Activated naive CD8-positive, alpha-beta T cell treated with anti-CD3 and anti-CD28 coated beads, Interleukin-2, amount 50 U/mL, for 24 hours (primary cell): ENCODE data around the gene SLC35C1.
A peak's percentile ranks its signal among the peaks of the same experiment; 100 is the strongest.
"Not testable (repeated sequence)": the region's sequence is repeated elsewhere in the genome, so short reads cannot be mapped to it uniquely, and the experiment has no call there.

Source experiments
- ATAC-seq: fragments of 150-1000 bp; cut with Tn5 transposase; one replicate; pipeline ENCODE4 v1.10.0; 2021
- DNase-seq: peaks from one replicate; pipeline ENCODE4 v3.0.0; 2021
- H3K27ac Mint-ChIP-seq: one replicate; pipeline ENCODE4 v1.8.0; 2021; ENCODE audit warnings: mild to moderate bottlenecking, mixed read lengths
- H3K27me3 Mint-ChIP-seq: one replicate; pipeline ENCODE4 v1.8.0; 2021; ENCODE audit warnings: mixed read lengths
- H3K36me3 Mint-ChIP-seq: one replicate; pipeline ENCODE4 v1.8.0; 2021; ENCODE audit warnings: low read depth, mixed read lengths
- H3K4me1 Mint-ChIP-seq: one replicate; pipeline ENCODE4 v1.8.0; 2021; ENCODE audit warnings: mixed read lengths
- H3K4me3 Mint-ChIP-seq: one replicate; pipeline ENCODE4 v1.8.0; 2021; ENCODE audit warnings: mild to moderate bottlenecking, moderate library complexity, mixed read lengths
- H3K9me3 Mint-ChIP-seq: one replicate; pipeline ENCODE4 v1.8.0; 2021; ENCODE audit warnings: mixed read lengths

The SLC35C1 gene

GRCh38 chr11:45839204-45839603 lies 34.3 kb downstream of the SLC35C1 start:
- ATAC-seq (no peak), DNase-seq (no peak)
- Mint-ChIP-seq H3K27me3 (no peaks in the 10 kb centered on the region), H3K27ac (no peak overlapping the region), H3K4me3 (no peak overlapping the region), H3K4me1 (peaks cover 15% of the 10 kb centered on the region), H3K36me3 (no peaks in the 10 kb centered on the region), H3K9me3 (no peaks in the 10 kb centered on the region)

GRCh38 chr11:45840251-45840650 lies 35.3 kb downstream of the SLC35C1 start:
- H3K36me3 Mint-ChIP-seq, H3K27ac Mint-ChIP-seq, DNase-seq, H3K9me3 Mint-ChIP-seq, H3K4me3 Mint-ChIP-seq, ATAC-seq, H3K27me3 Mint-ChIP-seq: not testable (repeated sequence)
- peaks cover 11% of the 10 kb centered on the region for H3K4me1 Mint-ChIP-seq

DNA sequence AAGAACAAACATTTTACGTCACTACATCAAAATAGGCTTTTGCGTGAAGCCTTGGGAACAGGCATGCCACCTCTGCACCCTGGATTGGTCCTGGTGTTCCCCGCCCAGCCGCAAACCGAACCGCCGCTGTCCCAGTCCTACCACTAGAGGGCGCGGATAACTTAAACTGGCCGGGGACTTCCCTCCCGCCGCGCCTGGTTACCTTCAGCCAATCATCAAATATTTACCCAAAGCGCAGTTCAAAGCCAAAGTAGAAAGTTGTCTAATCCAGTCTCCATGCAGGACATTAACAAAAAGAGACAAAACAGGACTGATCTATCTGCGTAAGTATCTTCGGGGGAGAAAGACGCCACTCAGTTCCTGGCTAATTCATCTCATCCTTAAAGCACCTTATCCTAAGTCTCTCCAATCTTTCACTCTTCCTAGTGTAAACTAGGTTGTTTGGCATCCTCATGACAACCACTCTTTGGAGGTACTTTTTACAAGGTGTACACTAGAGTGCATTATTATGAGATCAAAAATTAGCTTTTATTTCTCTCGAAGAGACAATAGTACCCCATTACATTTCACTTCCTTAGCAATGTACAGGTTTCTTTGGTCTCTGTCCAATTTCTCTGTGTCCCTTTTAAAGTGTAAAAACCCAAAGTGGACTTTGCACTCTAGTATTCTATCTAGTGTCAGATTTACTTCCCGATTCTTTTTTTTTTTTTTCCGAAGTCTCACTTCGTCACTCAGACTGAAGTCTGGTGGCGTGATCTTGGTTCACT lies 38.4 kb downstream of the SLC35C1 start:
- DNase-seq (peak; percentile 89), ATAC-seq (peak; percentile 34)
- no peak overlapping the region for H3K27ac Mint-ChIP-seq
- H3K36me3 Mint-ChIP-seq = no peaks in the 10 kb centered on the region
- H3K9me3 Mint-ChIP-seq = no peaks in the 10 kb centered on the region
- peak overlapping the region; percentile 39 for H3K4me3 Mint-ChIP-seq
- H3K27me3 Mint-ChIP-seq = no peaks in the 10 kb centered on the region
- peaks cover 22% of the 10 kb centered on the region for H3K4me1 Mint-ChIP-seq

GRCh38 chr11:45844822-45845578 lies 40.1 kb downstream of the SLC35C1 start:
- no peaks in the 10 kb centered on the region for H3K9me3 Mint-ChIP-seq
- H3K4me1 Mint-ChIP-seq = peaks cover 35% of the 10 kb centered on the region
- no peak overlapping the region for H3K4me3 Mint-ChIP-seq
- no peaks in the 10 kb centered on the region for H3K36me3 Mint-ChIP-seq
- no peaks in the 10 kb centered on the region for H3K27me3 Mint-ChIP-seq
- H3K27ac Mint-ChIP-seq = no peak overlapping the region
- no peak for ATAC-seq
- no peak for DNase-seq

DNA sequence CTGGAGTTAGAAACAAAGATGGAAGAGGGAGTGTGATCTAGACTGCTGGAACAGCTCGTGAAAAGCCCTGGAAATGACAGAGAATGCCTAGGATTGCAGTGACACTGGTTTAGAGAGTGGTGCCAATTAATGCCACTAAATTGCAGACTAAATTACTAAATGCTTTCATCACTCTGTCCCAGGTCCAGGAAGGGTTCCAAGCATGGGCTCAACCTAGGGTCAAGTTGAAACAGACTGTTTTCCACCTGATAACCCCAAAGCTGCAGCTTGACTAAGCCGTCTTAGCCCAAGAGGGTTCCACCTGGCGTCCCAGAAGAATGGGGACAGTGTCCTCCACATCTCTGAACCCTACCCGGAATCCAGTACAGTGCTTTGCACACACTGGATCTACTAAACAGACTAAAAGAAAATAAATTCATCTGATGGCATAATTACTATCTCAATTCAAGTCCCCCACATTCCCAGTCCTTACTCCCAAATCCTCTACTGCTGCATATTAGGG lies 41.3 kb downstream of the SLC35C1 start:
- H3K4me3 Mint-ChIP-seq = peak overlapping the region; percentile 82
- no peaks in the 10 kb centered on the region for H3K9me3 Mint-ChIP-seq
- H3K4me1 Mint-ChIP-seq = peaks cover 42% of the 10 kb centered on the region
- no peak for ATAC-seq
- no peaks in the 10 kb centered on the region for H3K27me3 Mint-ChIP-seq
- H3K36me3 Mint-ChIP-seq = no peaks in the 10 kb centered on the region
- no peak overlapping the region for H3K27ac Mint-ChIP-seq
- DNase-seq = no peak

DNA sequence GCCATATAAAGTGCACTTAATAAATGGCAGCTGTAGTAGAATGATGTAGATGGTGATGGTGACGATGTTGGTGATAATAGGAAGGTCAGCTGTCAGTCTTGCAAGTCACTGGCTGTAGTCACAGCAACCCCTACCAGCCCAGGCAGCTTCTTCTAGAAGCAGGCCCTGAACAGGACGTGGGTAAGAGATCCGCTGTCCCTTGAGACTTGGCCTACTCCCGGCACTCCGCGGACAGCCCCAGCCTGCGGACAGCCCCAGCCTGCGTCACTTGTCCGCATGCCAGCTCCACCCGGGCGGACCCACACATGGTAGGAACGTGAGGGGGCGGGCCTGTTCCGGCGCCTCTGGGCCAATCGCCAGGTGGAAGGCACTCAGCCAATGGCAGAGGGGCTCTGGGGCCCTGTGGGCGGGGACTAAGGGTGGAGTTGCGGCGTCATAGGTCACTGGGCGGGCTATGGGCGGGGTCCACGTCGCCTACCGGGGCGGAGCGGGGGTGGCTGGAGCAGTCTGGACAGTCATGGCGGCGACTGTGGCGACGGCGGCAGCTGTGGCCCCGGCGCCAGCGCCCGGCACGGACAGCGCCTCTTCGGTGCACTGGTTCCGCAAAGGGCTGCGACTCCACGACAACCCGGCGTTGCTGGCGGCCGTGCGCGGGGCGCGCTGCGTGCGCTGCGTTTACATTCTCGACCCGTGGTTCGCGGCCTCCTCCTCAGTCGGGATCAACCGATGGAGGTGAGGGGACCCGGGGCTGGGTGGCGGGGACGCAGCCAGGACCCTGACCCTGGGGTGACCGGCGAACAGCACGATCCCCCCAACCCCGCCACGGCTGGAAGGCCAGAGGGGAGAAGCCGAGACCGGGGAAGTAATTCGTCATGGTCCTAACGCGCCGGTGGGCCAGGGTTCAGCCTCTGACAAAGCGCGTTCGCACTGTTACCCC lies 42.3 kb downstream of the SLC35C1 start, which contains the start of gene CRY2:
CRY2 (plus strand) TSS at position 502 of the 937 bp plus-strand sequence; CDS start at position 518, 16 bp downstream.
- ATAC-seq (peak; percentile 94), DNase-seq (peak; percentile 100)
- Mint-ChIP-seq H3K9me3 (no peaks in the 10 kb centered on the region), H3K4me3 (peak within 1 kb of the TSS; percentile 82), H3K4me1 (peaks cover 45% of the 10 kb centered on the region), H3K27ac (peak within 1 kb of the TSS; percentile 65), H3K27me3 (no peaks in the 10 kb centered on the region), H3K36me3 (no peaks in the 10 kb centered on the region)

DNA sequence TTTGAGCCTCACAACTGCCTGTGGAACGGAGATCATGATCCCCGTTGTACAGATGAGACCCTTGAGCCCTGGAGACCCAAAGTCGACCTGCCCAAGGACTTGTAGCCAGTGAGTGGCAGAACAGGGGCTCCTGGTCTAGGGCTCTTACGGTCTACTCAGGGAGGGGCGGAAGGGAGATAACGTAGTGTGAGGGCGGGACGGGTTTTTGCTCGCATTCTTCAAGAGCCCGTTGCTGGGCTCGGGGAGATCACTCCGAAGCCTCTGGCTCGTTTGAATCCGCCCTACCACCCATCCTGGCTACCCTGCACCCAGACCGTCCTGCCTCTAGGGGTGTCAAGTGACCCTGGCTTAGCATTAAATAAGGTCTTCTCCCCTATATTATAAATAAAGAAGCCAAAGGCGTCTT lies 43.0 kb downstream of the SLC35C1 start:
- ATAC-seq (peak; percentile 33), DNase-seq (peak; percentile 43)
- Mint-ChIP-seq H3K9me3 (no peaks in the 10 kb centered on the region), H3K4me3 (peak overlapping the region; percentile 82), H3K4me1 (peaks cover 49% of the 10 kb centered on the region), H3K36me3 (no peaks in the 10 kb centered on the region), H3K27ac (peak overlapping the region; percentile 37), H3K27me3 (no peaks in the 10 kb centered on the region)

GRCh38 chr11:45848654-45849081 lies 43.7 kb downstream of the SLC35C1 start:
- Mint-ChIP-seq H3K4me3 (peak overlapping the region; percentile 82), H3K4me1 (peaks cover 41% of the 10 kb centered on the region), H3K9me3 (no peaks in the 10 kb centered on the region), H3K27me3 (no peaks in the 10 kb centered on the region), H3K27ac (no peak overlapping the region), H3K36me3 (no peaks in the 10 kb centered on the region)
- DNase-seq (no peak), ATAC-seq (no peak)

DNA sequence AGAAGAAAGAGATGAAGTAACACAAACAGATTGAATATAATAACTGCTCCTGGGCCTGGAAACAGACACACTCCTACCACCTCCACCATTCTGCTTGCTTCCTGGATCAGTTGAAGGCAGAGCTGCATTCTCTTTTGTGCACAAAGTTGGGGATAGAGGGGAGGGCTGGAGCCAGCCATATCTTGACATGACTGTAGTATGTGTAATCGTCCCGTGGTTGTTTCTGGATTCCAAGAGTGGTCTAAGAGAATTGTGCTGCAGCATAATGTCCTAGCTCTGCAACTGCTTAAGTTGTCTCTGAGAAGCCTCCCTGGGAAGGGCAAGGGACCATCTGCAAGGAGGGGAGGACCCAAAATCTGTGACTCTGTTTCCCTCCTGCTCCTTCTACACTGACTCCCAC lies 45.5 kb downstream of the SLC35C1 start:
- ATAC-seq (no peak), DNase-seq (no peak)
- Mint-ChIP-seq H3K4me1 (peaks cover 40% of the 10 kb centered on the region), H3K4me3 (no peak overlapping the region), H3K27ac (no peak overlapping the region), H3K27me3 (no peaks in the 10 kb centered on the region), H3K9me3 (no peaks in the 10 kb centered on the region), H3K36me3 (no peaks in the 10 kb centered on the region)

DNA sequence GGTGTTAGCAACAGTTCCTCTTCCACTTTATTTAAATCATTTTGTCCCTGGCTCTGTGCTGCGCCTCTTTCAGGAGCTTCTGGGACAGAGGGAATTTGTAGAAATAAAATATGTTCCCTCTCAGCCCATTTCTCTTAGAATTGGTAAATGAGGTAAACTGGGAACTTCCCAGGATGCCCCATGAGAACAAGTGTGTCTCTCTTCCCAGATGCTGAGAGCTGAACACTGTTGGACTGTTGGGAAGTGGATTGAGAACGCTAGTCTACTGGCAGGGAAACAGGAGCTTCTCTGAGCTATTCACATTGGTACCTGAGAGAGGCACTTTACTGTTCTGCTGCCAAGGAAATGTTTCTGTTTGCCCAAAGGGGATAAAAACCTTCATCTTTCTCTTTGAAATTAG lies 46.3 kb downstream of the SLC35C1 start:
- Mint-ChIP-seq H3K27me3 (no peaks in the 10 kb centered on the region), H3K27ac (no peak overlapping the region), H3K36me3 (no peaks in the 10 kb centered on the region), H3K4me1 (peaks cover 38% of the 10 kb centered on the region), H3K9me3 (no peaks in the 10 kb centered on the region), H3K4me3 (no peak overlapping the region)
- ATAC-seq = no peak
- no peak for DNase-seq

- no peak overlapping the region for H3K4me3 Mint-ChIP-seq
- peaks cover 4% of the 10 kb centered on the region for H3K36me3 Mint-ChIP-seq
- no peak for DNase-seq
- H3K27me3 Mint-ChIP-seq = no peaks in the 10 kb centered on the region
- no peak for ATAC-seq
- no peaks in the 10 kb centered on the region for H3K9me3 Mint-ChIP-seq
- no peak overlapping the region for H3K27ac Mint-ChIP-seq
- H3K4me1 Mint-ChIP-seq = peaks cover 29% of the 10 kb centered on the region
Measured at GRCh38 chr11:45852018-45852711, 47.2 kb downstream of the SLC35C1 start.

- no peak for DNase-seq
- H3K9me3 Mint-ChIP-seq = no peaks in the 10 kb centered on the region
- H3K27me3 Mint-ChIP-seq = no peaks in the 10 kb centered on the region
- no peak overlapping the region for H3K4me3 Mint-ChIP-seq
- H3K4me1 Mint-ChIP-seq = peaks cover 29% of the 10 kb centered on the region
- H3K36me3 Mint-ChIP-seq = peaks cover 7% of the 10 kb centered on the region
- H3K27ac Mint-ChIP-seq = no peak overlapping the region
- no peak for ATAC-seq
Measured at GRCh38 chr11:45852712-45853101, 47.8 kb downstream of the SLC35C1 start.

GRCh38 chr11:45853332-45854219 lies 48.6 kb downstream of the SLC35C1 start:
- H3K9me3 Mint-ChIP-seq = no peaks in the 10 kb centered on the region
- H3K27ac Mint-ChIP-seq = no peak overlapping the region
- H3K27me3 Mint-ChIP-seq = no peaks in the 10 kb centered on the region
- no peak overlapping the region for H3K4me3 Mint-ChIP-seq
- no peak for ATAC-seq
- DNase-seq = no peak
- peaks cover 7% of the 10 kb centered on the region for H3K36me3 Mint-ChIP-seq
- peaks cover 25% of the 10 kb centered on the region for H3K4me1 Mint-ChIP-seq
